HG02623 (cell line): ENCODE data around the gene RAB22A.

ENCODE experiments used
- ATAC-seq: cut with Tn5 transposase; IDR thresholded peaks from one replicate; pipeline ENCODE4 v1.9.1; 2021; ENCODE audit warnings: moderate library complexity; ENCODE audit not compliant: unreplicated experiment

The RAB22A gene

DNA sequence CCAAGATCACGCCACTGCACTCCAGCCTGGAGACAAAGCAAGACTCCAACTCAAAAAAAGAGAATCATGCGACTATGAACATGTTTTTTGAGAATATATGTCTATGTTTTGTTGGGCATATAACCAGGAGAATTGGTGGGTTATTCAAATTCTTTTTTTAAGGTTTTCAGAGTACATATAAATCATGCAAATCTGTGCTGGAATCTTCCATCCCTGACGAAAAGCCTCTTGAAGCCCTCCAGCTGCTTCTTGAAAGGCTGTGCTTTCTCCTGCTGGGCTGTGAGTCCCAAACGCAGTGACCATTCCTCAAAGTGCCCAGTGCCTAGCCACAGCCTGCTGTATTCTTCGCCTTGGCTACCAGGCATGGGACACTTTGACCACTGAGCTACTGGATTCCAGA is 9.2 kb upstream of the RAB22A start:
- ATAC-seq = no peak

DNA sequence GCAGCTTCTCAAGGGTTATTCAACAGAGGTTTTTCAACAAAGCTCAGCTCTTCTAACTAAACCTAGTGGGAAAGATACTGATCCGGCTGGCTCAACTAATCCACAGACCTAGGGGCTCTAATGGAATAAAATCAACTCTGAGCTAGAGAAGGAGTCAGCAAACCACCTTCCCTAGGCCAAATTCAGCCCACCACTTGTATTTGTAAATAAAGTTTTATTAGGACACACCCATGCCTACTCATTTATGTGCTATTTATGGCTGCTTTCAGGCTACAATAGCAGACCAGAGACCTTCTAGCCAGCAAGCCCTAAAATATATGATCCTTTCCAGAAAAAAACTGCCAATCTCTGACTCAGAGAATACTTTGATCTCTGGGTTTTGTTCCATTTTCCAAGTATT is 6.0 kb upstream of the RAB22A start:
- no peak for ATAC-seq

DNA sequence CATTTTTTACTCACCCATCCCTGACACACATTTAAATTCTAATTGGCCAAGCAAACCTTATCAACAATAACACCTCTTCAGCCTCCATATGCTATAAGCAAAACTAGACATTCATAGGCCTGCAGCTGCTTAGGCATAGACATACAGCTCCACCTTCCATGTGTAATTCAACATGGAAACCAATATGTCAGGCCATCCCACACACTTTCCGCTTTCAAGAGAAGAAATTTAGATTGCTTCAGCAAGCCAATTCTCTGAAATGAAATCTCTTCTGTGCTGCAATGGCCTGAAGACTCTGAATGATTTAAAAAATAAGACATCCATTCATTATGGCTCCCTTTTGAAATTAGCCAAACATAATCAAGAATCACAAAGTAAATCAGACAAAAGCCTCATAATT is 4.5 kb upstream of the RAB22A start:
- ATAC-seq = no peak

DNA sequence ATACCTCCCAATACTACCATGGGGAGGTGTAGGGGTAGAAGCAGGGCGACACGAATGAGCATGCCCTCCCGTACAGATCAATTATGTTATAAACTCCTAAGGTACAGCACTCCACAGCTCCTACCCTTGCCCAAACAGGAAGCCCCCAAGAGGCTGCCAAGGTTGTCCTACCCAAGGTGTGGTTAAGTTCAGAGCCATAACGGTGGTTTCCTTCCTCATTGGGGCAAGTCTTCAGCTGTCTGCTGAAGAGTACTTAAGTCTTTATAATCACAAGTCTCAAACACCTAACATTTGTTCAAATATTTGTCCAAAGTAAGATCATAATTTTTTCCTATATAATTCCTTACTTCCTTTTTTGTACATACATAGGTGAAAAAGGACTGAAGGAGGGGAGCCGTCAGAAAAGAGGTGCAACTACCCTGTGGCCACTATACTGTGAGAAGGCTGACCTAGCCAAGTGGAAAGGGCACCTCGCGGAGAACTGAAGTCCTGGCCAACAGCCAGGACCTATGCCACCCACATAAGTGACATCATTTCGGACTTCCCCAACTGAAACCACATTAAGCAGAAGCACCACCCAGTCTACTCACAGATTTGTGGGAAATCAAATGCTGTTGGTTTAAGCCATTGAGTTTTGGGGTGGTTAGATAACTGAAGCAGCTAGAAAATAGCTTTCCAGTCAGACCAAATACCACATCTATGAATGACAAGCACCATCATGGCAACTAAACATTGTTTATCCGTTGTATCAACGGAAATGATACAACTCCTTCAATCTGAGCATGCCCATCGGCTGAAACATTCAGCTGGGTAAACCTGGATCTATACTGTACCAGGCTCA is 2.9 kb upstream of the RAB22A start:
- ATAC-seq = no peak

DNA sequence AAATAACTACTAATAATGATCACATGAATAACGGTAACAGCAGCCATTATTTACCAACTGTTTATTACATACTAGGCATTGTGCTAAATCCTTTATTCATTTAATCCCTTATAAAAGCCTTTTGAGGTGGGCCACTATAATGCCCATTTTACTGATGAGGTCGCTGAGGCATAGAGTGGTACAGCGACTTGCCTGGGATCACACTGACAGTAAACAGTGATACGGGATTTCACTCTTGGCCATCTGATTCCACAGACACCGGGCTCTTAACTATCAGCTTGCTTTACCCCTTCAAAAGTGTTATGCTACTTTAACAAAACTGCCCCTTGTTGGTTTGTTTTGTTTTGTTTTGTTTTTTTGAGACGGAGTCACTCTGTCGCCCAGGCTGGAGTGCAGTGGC is 2.2 kb upstream of the RAB22A start:
- no peak for ATAC-seq

DNA sequence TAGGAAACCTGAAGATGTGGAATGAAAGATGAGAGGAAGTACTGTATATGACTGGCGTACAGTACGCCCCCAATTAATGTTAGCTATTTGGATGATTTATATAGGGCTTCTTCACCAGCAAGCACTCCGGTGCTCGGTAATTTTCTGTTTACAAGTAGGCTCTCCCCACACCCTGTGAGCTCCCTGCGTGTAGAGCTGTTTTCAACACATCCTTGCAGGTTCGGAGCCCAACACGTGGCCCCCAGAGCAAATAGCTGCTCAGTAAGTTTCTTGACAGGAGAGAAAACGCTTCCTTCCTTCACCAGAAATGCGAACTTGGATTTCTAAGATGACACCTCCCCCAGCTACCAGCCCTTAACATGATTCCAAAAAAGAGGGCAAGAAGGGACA is 1.2 kb upstream of the RAB22A start:
- no peak for ATAC-seq

DNA sequence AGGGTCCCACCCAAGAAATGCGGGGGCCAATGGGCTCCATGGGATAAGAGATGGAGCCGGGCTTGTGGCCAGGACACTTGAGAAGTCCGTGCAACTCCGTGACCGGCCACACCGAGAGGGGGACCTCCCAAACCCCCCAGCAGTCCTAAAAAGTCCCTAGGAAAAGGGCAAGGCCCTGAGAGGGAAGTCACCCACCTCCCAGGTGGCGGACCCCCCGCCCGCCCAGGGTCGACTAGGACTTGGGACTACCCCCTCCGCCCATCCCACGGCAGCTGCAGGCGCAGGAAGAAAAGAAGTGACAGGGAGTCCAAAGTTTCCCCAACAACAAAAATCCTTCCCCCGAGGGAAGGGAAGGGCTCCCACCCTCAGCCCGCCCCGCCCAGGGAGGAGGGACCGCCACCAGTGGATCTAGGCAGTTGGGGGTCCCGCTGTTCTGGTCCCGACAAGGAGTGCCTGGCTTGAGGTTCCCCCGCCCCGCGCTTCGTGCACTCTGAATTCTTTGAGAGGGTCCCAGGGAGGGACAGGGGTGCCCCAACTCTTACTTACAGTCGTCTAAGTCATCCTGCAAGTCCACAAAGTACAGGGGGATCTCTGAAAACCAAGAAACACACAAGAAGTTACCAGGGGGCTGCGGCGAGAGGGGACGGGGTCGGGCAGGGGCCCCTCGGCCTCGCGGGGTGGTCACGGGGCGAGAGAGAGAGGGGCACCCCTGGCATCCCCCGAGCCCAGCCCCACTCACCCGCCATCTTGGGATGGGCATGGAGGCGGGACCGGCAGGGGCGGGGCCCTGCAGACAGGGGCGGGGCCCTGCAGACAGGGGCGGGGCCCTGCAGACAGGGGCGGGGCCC is 611 bp upstream of the RAB22A start:
- ATAC-seq = peak; percentile 46

DNA sequence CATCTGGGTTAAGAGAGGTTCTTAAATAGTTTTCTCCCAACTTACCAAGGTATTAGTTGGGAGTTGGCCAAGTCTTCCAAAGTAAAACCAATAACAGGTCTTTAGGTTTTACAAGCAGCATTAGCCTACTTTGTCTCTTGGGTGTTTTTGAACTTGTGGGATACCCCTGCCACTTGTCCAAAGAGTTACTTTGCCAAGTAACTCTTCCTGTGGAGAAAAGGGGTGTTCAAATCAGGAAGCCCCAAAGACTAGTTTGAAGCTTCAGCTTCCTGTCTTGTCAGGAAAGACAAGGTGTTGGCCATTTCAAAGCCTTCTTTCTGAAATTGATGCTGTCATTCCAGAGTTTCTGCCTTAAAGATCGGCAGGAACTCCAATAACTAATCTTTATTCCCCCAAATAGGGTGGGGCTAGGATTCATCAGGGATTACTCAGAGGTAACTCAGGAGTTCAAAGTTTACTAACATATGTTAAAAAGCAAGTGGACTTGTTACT is 822 bp downstream of the RAB22A start:
- no peak for ATAC-seq

DNA sequence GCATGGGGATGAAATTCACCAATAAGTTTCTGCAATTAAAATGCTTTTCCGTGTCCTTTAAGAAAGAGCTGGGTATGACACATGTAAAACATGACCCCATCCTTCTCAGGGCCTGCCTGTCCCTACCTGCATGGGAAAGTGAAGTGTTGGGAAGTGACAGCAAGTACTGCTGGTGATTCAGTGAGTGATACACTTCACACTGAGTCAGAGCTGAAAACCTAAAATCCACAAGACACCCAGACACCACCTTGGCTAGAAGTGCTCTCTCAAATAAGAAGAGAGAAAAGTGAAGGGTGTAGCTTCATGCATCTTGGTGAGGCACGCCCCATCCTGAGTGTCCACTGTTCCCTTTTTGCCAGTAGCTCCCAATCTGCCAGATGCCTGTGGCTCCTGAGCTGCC is 3.3 kb downstream of the RAB22A start:
- ATAC-seq = no peak

DNA sequence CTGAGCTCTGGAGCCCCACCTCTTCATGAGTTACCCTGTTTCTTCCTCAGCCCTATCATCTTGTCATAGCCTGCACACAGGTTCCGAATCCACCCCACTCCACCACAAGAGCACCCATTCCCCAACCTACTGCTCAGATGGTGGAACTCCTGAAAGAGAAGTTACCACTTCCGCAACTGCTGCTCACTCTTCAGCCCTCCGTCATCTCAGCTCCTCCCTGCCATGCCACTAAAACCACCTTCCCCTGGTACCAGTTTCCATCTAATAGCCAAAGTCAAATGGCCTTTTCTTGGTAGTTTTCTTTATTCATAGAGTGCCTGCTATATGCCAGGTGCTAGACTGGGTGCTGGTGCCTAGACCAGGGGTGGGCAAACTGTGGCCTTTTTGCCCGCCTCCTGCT is 3.9 kb downstream of the RAB22A start:
- no peak for ATAC-seq

DNA sequence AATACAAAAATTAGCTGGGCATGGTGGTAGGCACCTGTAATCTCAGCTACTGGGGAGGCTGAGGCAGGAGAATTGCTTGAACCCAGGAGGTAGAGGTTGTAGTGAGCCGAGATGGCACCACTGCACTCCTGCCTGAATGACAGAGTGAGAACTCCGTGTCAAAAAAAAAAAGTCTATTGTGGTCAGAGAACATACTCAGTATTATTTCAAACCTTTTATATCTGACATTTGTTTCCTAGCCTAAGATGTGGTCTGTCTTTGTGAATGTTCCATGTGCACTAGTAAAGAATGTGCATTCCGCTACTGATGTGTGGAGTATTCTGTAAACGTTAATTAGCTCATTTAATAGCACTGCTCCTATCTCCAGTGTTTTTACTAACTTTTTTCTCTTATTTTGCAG is 11.7 kb downstream of the RAB22A start:
- no peak for ATAC-seq

DNA sequence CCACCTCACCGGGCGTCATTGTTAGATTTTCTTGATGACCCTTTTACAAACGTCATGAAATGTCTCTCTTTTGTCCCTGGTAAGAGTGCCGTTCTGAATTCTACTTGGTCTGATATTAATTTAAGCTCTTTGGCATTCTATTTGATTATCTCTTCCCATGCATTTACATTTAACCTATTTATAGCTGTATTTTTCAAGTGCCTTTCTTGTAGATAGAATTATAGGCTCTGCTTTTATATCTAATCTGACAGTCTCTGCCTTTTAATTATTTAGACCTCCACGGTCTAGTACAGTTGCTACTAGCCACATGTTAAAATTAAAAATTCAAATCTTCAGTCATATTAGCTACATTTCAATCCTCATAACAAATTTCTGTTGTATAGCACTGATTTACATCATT is 12.6 kb downstream of the RAB22A start:
- ATAC-seq = no peak

DNA sequence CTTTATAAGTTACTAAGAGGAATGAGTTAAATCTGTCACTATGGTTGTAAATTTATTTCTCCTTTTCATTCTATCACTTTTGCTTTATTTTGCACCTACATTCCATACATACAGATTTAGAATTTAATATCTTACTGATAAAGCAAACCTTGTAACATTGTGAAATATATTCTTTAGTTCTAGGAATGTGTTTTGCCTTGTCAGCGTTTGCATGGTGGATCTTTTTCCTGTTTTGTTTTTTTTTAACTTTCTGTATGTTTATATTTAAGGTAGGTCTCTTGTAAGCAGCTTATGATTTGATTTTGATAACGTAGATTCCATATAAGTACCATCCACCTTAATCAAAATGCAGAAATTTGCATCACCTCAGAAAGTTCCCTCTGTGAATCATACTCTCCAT is 16.4 kb downstream of the RAB22A start:
- no peak for ATAC-seq

DNA sequence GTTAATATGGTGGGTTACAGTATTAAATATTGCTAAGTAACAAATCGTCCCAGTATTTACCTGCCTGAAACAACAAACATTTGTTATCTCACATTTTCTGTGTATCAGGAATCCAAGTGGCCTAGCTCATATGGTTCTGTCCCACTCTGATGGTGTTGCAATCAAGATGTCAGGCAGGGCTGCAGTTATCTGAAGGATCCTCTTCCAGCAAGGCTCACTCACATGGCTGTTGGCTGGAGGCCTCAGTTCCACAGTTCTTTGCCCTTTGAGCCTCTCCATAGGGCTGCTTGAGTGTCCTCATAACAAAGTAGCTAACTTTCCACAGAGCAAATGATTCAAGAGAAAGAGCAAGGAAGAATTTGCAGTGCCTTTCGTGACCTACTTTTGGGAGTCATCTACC is 17.7 kb downstream of the RAB22A start:
- no peak for ATAC-seq

DNA sequence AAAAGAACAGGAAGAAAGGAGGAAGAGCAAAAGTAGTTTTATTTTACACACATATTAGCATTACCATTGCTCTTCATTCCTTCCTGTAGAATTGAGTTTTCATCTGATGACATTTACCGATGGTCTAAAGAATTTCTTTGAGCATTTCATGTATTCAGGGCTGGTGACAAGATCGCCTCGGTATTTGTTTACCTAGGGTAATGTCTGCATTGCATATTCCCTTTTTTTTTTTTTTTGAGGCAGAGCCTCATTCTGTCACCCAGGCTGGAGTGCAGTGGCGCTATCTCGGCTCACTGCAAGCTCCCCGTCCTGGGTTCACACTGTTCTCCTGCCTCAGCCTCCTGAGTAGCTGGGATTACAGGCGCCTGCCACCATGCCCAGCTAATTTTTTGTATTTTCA is 19.3 kb downstream of the RAB22A start:
- no peak for ATAC-seq

DNA sequence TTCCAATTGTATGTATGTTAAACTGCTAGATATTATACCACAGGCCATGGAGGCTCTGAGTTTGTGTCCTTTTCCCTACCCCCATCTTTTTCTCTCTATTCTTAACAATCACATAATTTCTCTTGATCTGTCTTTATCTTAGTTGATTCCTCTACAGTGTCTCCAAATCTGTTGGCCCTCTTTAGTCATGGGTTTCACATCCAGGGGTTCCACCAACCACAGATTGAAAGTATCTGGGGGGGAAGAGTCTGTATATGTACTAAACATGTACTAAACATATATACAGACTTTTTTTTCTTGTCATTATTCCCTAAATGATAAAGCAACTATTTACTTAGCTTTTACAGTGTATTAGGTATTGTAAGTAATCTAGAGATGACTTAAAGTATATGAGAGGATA is 20.2 kb downstream of the RAB22A start:
- ATAC-seq = no peak

DNA sequence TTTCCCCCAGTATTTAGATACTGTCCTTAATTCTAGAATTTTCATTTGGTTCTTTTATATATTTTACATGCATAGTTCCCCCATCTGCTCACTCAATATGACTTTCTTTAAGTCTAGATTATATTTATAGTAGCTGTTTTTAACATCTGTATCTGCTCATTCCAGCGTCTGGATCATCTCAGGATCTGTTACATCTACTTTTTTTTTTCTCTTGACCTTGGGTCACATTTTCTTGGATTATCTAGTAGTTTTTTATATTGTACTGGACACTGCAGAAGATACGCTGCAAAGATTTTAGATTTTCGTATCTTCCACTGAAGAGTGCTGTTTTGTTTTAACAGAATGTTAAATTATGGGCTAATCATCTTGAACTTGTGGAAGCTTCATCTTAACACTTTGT is 20.7 kb downstream of the RAB22A start:
- no peak for ATAC-seq

DNA sequence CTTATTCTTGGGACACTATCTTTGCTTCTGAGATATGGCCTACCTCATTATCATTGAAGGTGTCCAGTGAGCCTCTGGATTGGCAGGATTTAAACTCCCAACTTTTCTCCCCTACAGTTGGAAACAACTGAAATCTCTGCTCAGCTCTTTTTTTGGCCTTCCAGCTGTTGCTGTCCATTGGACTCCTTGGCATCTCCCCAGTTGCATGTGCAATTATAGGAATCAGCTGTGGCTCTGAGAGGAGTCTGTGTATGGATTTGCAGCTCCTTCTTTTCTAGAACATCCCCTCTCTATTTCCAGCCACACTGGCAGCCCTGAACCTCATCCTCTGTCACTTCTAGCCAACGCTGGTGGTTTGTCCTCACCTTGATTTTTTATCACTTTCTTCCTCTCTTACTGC is 21.2 kb downstream of the RAB22A start:
- no peak for ATAC-seq

DNA sequence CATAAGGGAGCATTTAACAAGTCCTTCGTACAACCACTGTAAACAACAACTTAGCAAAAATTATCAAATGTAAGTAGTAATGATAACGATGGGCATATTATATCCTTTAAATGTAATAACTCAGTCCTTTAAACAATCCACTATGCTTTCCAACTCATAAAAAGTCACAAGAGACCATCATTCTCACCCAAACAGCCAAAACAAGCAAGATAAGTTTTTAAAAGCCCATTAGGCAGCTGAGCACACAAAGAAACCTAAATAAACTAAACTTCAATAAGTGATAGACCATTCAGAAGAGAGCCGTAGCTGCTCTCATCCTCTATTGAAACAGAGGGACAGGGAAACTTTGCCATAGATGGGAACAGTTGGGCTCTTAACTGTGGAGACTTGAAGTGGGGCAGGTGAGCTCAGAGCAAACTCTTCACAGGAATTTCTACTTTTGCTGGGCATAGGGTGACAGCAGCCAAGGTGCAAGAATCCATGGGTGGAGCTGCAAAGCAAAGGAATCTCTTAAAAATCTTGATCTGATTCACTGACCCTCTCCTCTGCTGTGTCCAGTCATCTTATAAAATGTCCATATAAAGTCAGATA is 22.5 kb downstream of the RAB22A start:
- no peak for ATAC-seq

DNA sequence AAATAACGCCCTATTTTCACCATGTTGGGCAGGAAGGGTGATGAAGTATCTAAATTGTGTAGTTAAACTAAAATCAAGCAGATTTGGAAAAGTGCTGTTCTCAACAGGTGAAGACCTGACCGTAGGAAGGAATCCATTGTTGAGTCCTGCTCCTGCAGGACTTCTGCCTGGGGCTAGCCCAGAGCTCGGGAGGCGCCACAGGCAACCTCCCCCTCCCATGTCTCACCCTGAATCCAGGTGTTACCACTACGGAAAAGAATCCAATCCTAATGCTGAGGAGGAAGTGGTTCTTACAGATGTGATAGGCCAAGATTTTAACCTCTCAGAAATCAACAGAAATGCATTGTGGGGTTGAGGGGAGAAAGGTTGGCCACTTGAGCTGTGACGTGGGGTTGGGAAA is 30.2 kb downstream of the RAB22A start:
- ATAC-seq = no peak

DNA sequence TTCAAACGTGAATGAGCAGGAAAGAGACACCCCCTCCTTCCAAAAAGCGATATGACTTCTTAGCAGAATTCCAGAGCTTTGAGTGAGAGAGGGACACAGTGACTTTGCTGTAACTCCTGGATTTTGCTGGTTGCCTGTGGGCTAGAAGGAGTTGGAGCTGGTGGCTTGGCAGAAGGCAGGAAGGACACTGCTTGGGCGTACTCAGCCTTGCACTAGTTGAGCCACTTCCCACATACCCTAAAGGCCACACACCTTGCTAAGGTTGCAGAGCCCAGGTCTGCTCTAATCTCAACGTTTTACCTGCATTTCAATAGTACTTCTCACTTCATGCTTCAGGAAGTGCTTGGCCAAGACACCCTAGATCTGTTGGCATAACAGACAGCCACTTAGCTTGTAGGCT is 30.6 kb downstream of the RAB22A start:
- ATAC-seq = no peak

DNA sequence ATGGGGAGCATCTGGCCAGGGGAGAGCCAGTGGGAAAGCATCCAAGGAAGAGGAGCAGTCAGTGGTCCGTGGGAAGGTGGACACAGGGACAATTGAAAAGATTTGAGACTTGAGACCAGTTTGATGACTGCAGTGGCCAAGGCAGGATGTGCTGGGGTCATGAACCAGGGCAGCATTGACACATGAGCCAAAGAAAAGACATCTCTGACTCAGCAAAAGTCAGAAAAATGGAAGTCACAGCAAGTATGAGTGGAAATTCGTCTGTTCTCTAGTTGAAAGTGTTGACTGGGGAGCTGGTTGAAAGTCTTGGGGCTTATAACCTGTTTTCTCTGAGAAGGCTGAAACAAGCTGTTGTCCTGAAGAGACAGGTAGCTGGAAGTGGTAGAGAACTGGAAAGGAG is 31.3 kb downstream of the RAB22A start:
- ATAC-seq = no peak
